Suprapubic skin (tissue), 4 donors: ENCODE data around the gene MME. TPM values are rescaled to one million over a fixed set of nuclear protein-coding genes. Genes with fewer than 3 reads are reported as not detected.

Source experiments
- DNase-seq, 2 donors: peaks; one replicate each; pipeline ENCODE4 v3.0.0-alpha.2; 2019; ENCODE audit warnings: low spot score in 2 of 2
- H3K27ac ChIP-seq: fragments of 200-600 bp; sonication (generic); one replicate; pipeline ENCODE4 v1.5.1; 2019
- H3K27me3 ChIP-seq: fragments of 200-600 bp; sonication (generic); one replicate; pipeline ENCODE4 v1.5.1; 2019
- H3K36me3 ChIP-seq: fragments of 200-600 bp; sonication (generic); one replicate; pipeline ENCODE4 v1.5.1; 2019
- H3K4me1 ChIP-seq: fragments of 200-600 bp; sonication (generic); one replicate; pipeline ENCODE4 v1.5.1; 2019
- H3K4me3 ChIP-seq: fragments of 200-600 bp; sonication (generic); one replicate; pipeline ENCODE4 v1.5.1; 2019; ENCODE audit warnings: mild to moderate bottlenecking
- H3K9me3 ChIP-seq: fragments of 200-600 bp; sonication (generic); one replicate; pipeline ENCODE4 v1.5.1; 2019
- CTCF ChIP-seq, 2 donors: fragments of 200-600 bp in 1 of 2; fragments of 450-650 bp in 1 of 2; sonication (generic) in 1 of 2; IDR thresholded peaks; one replicate each; pipeline ENCODE4 v1.5.1; 2016 to 2019; ENCODE audit warnings: antibody characterized with exemption in 2 of 2, mild to moderate bottlenecking in 1 of 2, moderate library complexity in 1 of 2
- EP300 ChIP-seq: sonication (generic); formaldehyde crosslinking; IDR thresholded peaks from one replicate; pipeline ENCODE4 v1.6.1; 2017; ENCODE audit warnings: antibody characterized with exemption
- POLR2A ChIP-seq, 2 donors: fragments of 450-650 bp; IDR thresholded peaks; one replicate each; pipeline ENCODE4 v1.6.1; 2017; ENCODE audit warnings: antibody characterized with exemption in 2 of 2, mild to moderate bottlenecking in 2 of 2, moderate library complexity in 2 of 2
- POLR2AphosphoS5 ChIP-seq, 3 donors: sonication (generic); formaldehyde crosslinking; IDR thresholded peaks; one replicate each; pipeline ENCODE4 v1.6.1; 2017; ENCODE audit warnings: antibody characterized with exemption in 3 of 3
- WGBS: methylation state at CpG from one replicate; pipeline ENCODE4 v1.1.5; 2018; 5-methylcytosine and 5-hydroxymethylcytosine counted together
- total RNA-seq, 4 donors: library from RNA; depleted of rRNA; stranded (reverse); fragments of >200 nt; gene quantifications; one replicate each; pipeline ENCODE4 v1.1.0, GENCODE V29; 2016

The MME gene
- total RNA-seq, 4 donors from 2014 or later: 1.9 to 8.2 (median 6.4) TPM

GRCh38 chr3:155102329-155102728, 22.2 kb downstream of the MME start:
- no peak for DNase-seq
- Histone ChIP-seq H3K36me3 (no peaks in the 10 kb centered on the region), H3K9me3 (no peaks in the 10 kb centered on the region), H3K27ac (no peak overlapping the region), H3K4me3 (no peak overlapping the region), H3K27me3 (no peaks in the 10 kb centered on the region), H3K4me1 (no peaks in the 10 kb centered on the region)
- no peak for TF ChIP-seq POLR2A (IDR thresholded peaks at IDR 0.05)
- TF ChIP-seq EP300: no peak
- TF ChIP-seq POLR2AphosphoS5 (IDR thresholded peaks at IDR 0.05): no peak
- 80% methylated on average over 2 of the region's 2 CpGs for WGBS

- Histone ChIP-seq H3K9me3 (no peaks in the 10 kb centered on the region), H3K27me3 (no peaks in the 10 kb centered on the region), H3K4me1 (no peaks in the 10 kb centered on the region), H3K36me3 (no peaks in the 10 kb centered on the region), H3K27ac (no peak overlapping the region), H3K4me3 (no peak overlapping the region)
- 92% methylated on average over 2 of the region's 2 CpGs for WGBS
- no peak for TF ChIP-seq POLR2A (IDR thresholded peaks at IDR 0.05)
- no peak for TF ChIP-seq POLR2AphosphoS5 (IDR thresholded peaks at IDR 0.05)
- TF ChIP-seq CTCF (IDR thresholded peaks at IDR 0.05): no peak
- no peak for TF ChIP-seq EP300
- no peak for DNase-seq
Observed at GRCh38 chr3:155103686-155104085, 23.6 kb downstream of the MME start.

- H3K36me3 ChIP-seq: no peaks in the 10 kb centered on the region
- DNase-seq: no peak
- no peak overlapping the region for H3K27ac ChIP-seq
- no peaks in the 10 kb centered on the region for H3K27me3 ChIP-seq
- no peaks in the 10 kb centered on the region for H3K9me3 ChIP-seq
- H3K4me3 ChIP-seq: no peak overlapping the region
- no peak for TF ChIP-seq EP300
- no peak for TF ChIP-seq POLR2A (IDR thresholded peaks at IDR 0.05)
- TF ChIP-seq CTCF (IDR thresholded peaks at IDR 0.05): no peak
- TF ChIP-seq POLR2AphosphoS5 (IDR thresholded peaks at IDR 0.05): no peak
- no peaks in the 10 kb centered on the region for H3K4me1 ChIP-seq
- WGBS: 67% methylated on average over 2 of the region's 2 CpGs
Observed at GRCh38 chr3:155106119-155106518, 26.0 kb downstream of the MME start.

GRCh38 chr3:155110022-155110421, 29.9 kb downstream of the MME start:
- no peak for DNase-seq
- no peaks in the 10 kb centered on the region for H3K36me3 ChIP-seq
- no peak overlapping the region for H3K27ac ChIP-seq
- no peaks in the 10 kb centered on the region for H3K27me3 ChIP-seq
- TF ChIP-seq POLR2AphosphoS5 (IDR thresholded peaks at IDR 0.05) (no peak), EP300 (no peak), CTCF (IDR thresholded peaks at IDR 0.05) (no peak), POLR2A (IDR thresholded peaks at IDR 0.05) (no peak)
- no peaks in the 10 kb centered on the region for H3K4me1 ChIP-seq
- 46% methylated on average over 4 of the region's 4 CpGs for WGBS
- no peak overlapping the region for H3K4me3 ChIP-seq
- H3K9me3 ChIP-seq: no peaks in the 10 kb centered on the region

- 59% methylated on average over 11 of the region's 11 CpGs for WGBS
- no peaks in the 10 kb centered on the region for H3K9me3 ChIP-seq
- H3K4me1 ChIP-seq: no peaks in the 10 kb centered on the region
- no peak overlapping the region for H3K27ac ChIP-seq
- H3K4me3 ChIP-seq: no peak overlapping the region
- TF ChIP-seq POLR2AphosphoS5 (IDR thresholded peaks at IDR 0.05) (no peak), CTCF (IDR thresholded peaks at IDR 0.05) (no peak), EP300 (no peak), POLR2A (IDR thresholded peaks at IDR 0.05) (no peak)
- no peak for DNase-seq
- no peaks in the 10 kb centered on the region for H3K36me3 ChIP-seq
- H3K27me3 ChIP-seq: no peaks in the 10 kb centered on the region
Observed at GRCh38 chr3:155110996-155111901, 31.1 kb downstream of the MME start.
